HepG2 (cell line): ENCODE data around the gene CDX2. TPM values are rescaled to one million over a fixed set of nuclear protein-coding genes. Genes with fewer than 3 reads are reported as not detected.

ENCODE experiments used
- ATAC-seq: fragments of 200-7000 bp; cut with Tn5 transposase; 3 replicates; pipeline ENCODE4 v1.9.1; 2020; ENCODE audit warnings: mild to moderate bottlenecking, moderate library complexity
- BruUV-seq: library from RNA; stranded (reverse); fragments of 400-500 nt; replicated peaks from 2 replicates; lab custom pipeline; 2021; lab: Mats Ljungman, UMichigan
- CTCF ChIA-PET: fragments of 300-600 bp; formaldehyde crosslinking; extraction: SDS; loops from one replicate; lab custom pipeline; 2021; ENCODE audit warnings: low total read pairs, inconsistent platforms, low intra/inter-chr PET ratio; lab: Yijun Ruan, JAX
- POLR2A ChIA-PET: fragments of 350-600 bp; sonication (Branson Sonifier 250); formaldehyde crosslinking; loops from one replicate; lab custom pipeline; 2020; ENCODE audit warnings: antibody characterized with exemption, inconsistent platforms; lab: Yijun Ruan, JAX
- DNase-seq: peaks from one replicate; pipeline ENCODE4 v3.0.0-alpha.2; 2015; ENCODE audit warnings: low spot score
- FAIRE-seq: peaks from 3 replicates; lab custom pipeline; 2011; peaks lifted over from hg19 to GRCh38; lab: Jason Lieb, UNC
- H2AFZ ChIP-seq: one replicate; pipeline ENCODE4 v1.6.1; 2011; ENCODE audit warnings: low read length, inconsistent platforms
- H3K27ac ChIP-seq: fragments of 300-600 bp; 3 replicates; pipeline ENCODE4 v1.8.0; 2011; ENCODE audit warnings: mixed run types, mild to moderate bottlenecking, mixed read lengths, low read length, inconsistent platforms; ENCODE audit not compliant: insufficient read depth; ENCODE audit errors: extremely low read length
- H3K27me3 ChIP-seq, 2 experiments: fragments of 200-600 bp in 1 of 2; 2 replicates in 1 of 2; 3 replicates in 1 of 2; pipeline versions ENCODE4 v1.6.0 to v1.8.0; 2011; ENCODE audit warnings: low read length in 2 of 2, mild to moderate bottlenecking in 2 of 2, moderate library complexity in 2 of 2, inconsistent platforms in 1 of 2; ENCODE audit not compliant: insufficient read depth in 2 of 2, control insufficient read depth in 1 of 2
- H3K36me3 ChIP-seq, 2 experiments: fragments of 200-600 bp in 1 of 2; replicated peaks in 1 of 2; 2 replicates in 1 of 2; 3 replicates in 1 of 2; pipeline versions ENCODE4 v1.5.1 to v1.8.0; 2011; ENCODE audit warnings: low read length in 2 of 2, inconsistent platforms in 1 of 2; ENCODE audit not compliant: insufficient read depth in 2 of 2, control insufficient read depth in 1 of 2
- H3K4me1 ChIP-seq: 2 replicates; pipeline ENCODE4 v1.5.1; 2012; ENCODE audit warnings: low read length, inconsistent platforms; ENCODE audit not compliant: insufficient read depth
- H3K4me2 ChIP-seq: 2 replicates; pipeline ENCODE4 v1.6.0; 2011; ENCODE audit warnings: low read depth, low read length, inconsistent platforms
- H3K4me3 ChIP-seq, 3 experiments: fragments of 200-600 bp in 1 of 3; sonication (generic), shearing (Covaris generic) in 1 of 3; replicated peaks in 1 of 3; 2 replicates each; pipeline ENCODE4 v1.5.1; 2011 to 2016; ENCODE audit warnings: low read length in 3 of 3, inconsistent platforms in 2 of 3, low read depth in 2 of 3, mild to moderate bottlenecking in 2 of 3, control low read depth in 1 of 3, mixed read lengths in 1 of 3; ENCODE audit not compliant: insufficient read depth in 1 of 3
- H3K79me2 ChIP-seq: one replicate; pipeline ENCODE4 v1.6.1; 2011; ENCODE audit warnings: low read length, inconsistent platforms; ENCODE audit not compliant: insufficient read depth
- H3K9ac ChIP-seq: 2 replicates; pipeline ENCODE4 v1.6.0; 2011; ENCODE audit warnings: mild to moderate bottlenecking, low read depth, low read length, inconsistent platforms; ENCODE audit not compliant: insufficient read depth
- H3K9me3 ChIP-seq: 2 replicates; pipeline ENCODE4 v1.5.1; 2012; ENCODE audit warnings: mild to moderate bottlenecking, low read length
- H4K20me1 ChIP-seq: 2 replicates; pipeline ENCODE4 v1.6.0; 2011; ENCODE audit warnings: inconsistent platforms, mild to moderate bottlenecking, low read length, moderate library complexity; ENCODE audit not compliant: insufficient read depth
- ATF7-NPFF ChIP-seq: sonication (generic); formaldehyde crosslinking; IDR thresholded peaks from 2 replicates; pipeline ENCODE4 v1.8.1; 2023; ENCODE audit warnings: mild to moderate bottlenecking, low read depth, missing genetic modification reagents, moderate library complexity
- MEIS1 ChIP-seq: sonication (generic); formaldehyde crosslinking; IDR thresholded peaks from 2 replicates; pipeline ENCODE4 v1.9.0; 2021; ENCODE audit warnings: mild to moderate bottlenecking, missing genetic modification reagents, moderate library complexity, borderline replicate concordance
- SNRNP70 ChIP-seq: fragments of 200-400 bp; formaldehyde crosslinking; IDR thresholded peaks from 2 replicates; pipeline ENCODE4 v1.6.1; 2017; ENCODE audit warnings: mild to moderate bottlenecking, low read depth, low read length, moderate library complexity
- SP140L ChIP-seq: sonication (generic); formaldehyde crosslinking; IDR thresholded peaks from 2 replicates; pipeline ENCODE4 v1.4.0; 2020; ENCODE audit warnings: missing genetic modification reagents, borderline replicate concordance
- TBL1XR1 ChIP-seq: fragments of 150-350 bp; IDR thresholded peaks from 2 replicates; pipeline ENCODE4 v1.6.1; 2014; ENCODE audit warnings: borderline replicate concordance, low read length; ENCODE audit not compliant: partially characterized antibody
- ZMYM4 ChIP-seq: sonication (generic); formaldehyde crosslinking; IDR thresholded peaks from 2 replicates; pipeline ENCODE4 v1.8.1; 2023; ENCODE audit warnings: mild to moderate bottlenecking, missing genetic modification reagents
- ZNF124 ChIP-seq: sonication (generic); formaldehyde crosslinking; IDR thresholded peaks from 2 replicates; pipeline ENCODE4 v1.4.0; 2020; ENCODE audit warnings: missing genetic modification reagents
- ZNF34 ChIP-seq: sonication (generic); formaldehyde crosslinking; IDR thresholded peaks from 2 replicates; pipeline ENCODE4 v1.4.0; 2020; ENCODE audit warnings: mild to moderate bottlenecking, missing genetic modification reagents, borderline replicate concordance
- ZNF382 ChIP-seq: sonication (generic); formaldehyde crosslinking; IDR thresholded peaks from 2 replicates; pipeline ENCODE4 v1.5.0; 2020; ENCODE audit warnings: missing genetic modification reagents, mild to moderate bottlenecking, borderline replicate concordance
- ZNF552 ChIP-seq: sonication (generic); formaldehyde crosslinking; IDR thresholded peaks from 2 replicates; pipeline ENCODE4 v1.9.0; 2022; ENCODE audit warnings: missing genetic modification reagents, mild to moderate bottlenecking, borderline replicate concordance
- ZNF572 ChIP-seq: sonication (generic); formaldehyde crosslinking; IDR thresholded peaks from 2 replicates; pipeline ENCODE4 v1.5.1; 2020; ENCODE audit warnings: mild to moderate bottlenecking, missing genetic modification reagents
- ZNF616 ChIP-seq: sonication (generic); formaldehyde crosslinking; IDR thresholded peaks from 2 replicates; pipeline ENCODE4 v1.5.0; 2020; ENCODE audit warnings: low read depth, mild to moderate bottlenecking, missing genetic modification reagents
- ZNF720 ChIP-seq: sonication (generic); formaldehyde crosslinking; IDR thresholded peaks from 2 replicates; pipeline ENCODE4 v1.4.0; 2020; ENCODE audit warnings: missing genetic modification reagents
- ZNF737 ChIP-seq: sonication (generic); formaldehyde crosslinking; IDR thresholded peaks from 2 replicates; pipeline ENCODE4 v1.5.0; 2020; ENCODE audit warnings: missing genetic modification reagents, mild to moderate bottlenecking, borderline replicate concordance
- WGBS: methylation state at CpG from one replicate; pipeline ENCODE4 v1.1.6; 2017; ENCODE audit warnings: low lambda C conversion rate; 5-methylcytosine and 5-hydroxymethylcytosine counted together
- in situ Hi-C: cut with HindIII; loops from 2 replicates; pipeline ENCODE4 v1.10.0; 2017; ENCODE audit warnings: low pct_unique_long_range_greater_than_20kb; ENCODE audit not compliant: extremely low pct_ligation_motif_present
- intact Hi-C: fragments of 100-400 bp; cut with micrococcal nuclease; formaldehyde crosslinking; loops from one replicate; pipeline ENCODE4 v1.10.0; 2022; ENCODE audit not compliant: unreplicated experiment
- polyA plus RNA-seq, 8 experiments: library from polyadenylated mRNA; depleted of rRNA in 3 of 8; stranded (reverse) in 7 of 8; unstranded in 1 of 8; fragments of >200 nt; fragmentation: Illumina TruSeq in 4 of 8; extraction: Trizol in 4 of 8; gene quantifications; 2 replicates each; pipeline versions ENCODE4 v1.2.1 to v1.2.3, GENCODE V29; 2011 to 2016; ENCODE audit warnings: low read depth in 4 of 8, missing spikeins in 1 of 8, mixed read lengths in 1 of 8; ENCODE audit not compliant: insufficient read depth in 1 of 8
- total RNA-seq, 5 experiments: library from RNA; depleted of rRNA; stranded (reverse); fragments of >200 nt; fragmentation: Illumina TruSeq; extraction: Trizol; gene quantifications; 2 replicates each; pipeline ENCODE4 v1.2.3, GENCODE V29; 2016; ENCODE audit warnings: low read depth in 1 of 5

CDX2 gene
- total and polyA plus RNA-seq, 2 of the 13 experiments (the other 11 are each of a cell fraction or from before 2014, with no cell fraction given): 0.04 TPM; not detected in 1

GRCh38 chr13:27969082-27969865 is at the start of gene CDX2 (continued):
- TF ChIP-seq ZNF720 (CRISPR knock-in tag) (no peak), TBL1XR1 (no peak), ATF7-NPFF (CRISPR knock-in tag) (no peak), ZNF552 (CRISPR knock-in tag) (no peak)

GRCh38 chr13:28014301-28014700 is 45.2 kb upstream of the CDX2 start:
- in situ Hi-C loops (no loop called here), intact Hi-C loops (no loop called here)
- Histone ChIP-seq H3K4me2 (no peak overlapping the region), H3K36me3 (no peaks in the 10 kb centered on the region), H3K79me2 (no peaks in the 10 kb centered on the region), H3K9ac (no peak overlapping the region), H3K27ac (no peak overlapping the region), H4K20me1 (no peaks in the 10 kb centered on the region), H3K27me3 (no peaks in the 10 kb centered on the region), H3K9me3 (no peaks in the 10 kb centered on the region), H3K4me3 (no peak overlapping the region), H2AFZ (no peak overlapping the region), H3K4me1 (0 out of 2 replicates have a peak, but pooled peaks cover 8% of the 10 kb centered on the region)
- FAIRE-seq (no peak), ATAC-seq (no peak), DNase-seq (no peak)
- TF ChIP-seq ZMYM4 (CRISPR knock-in tag) (no peak), ZNF34 (CRISPR knock-in tag) (no peak), SNRNP70 (no peak), ZNF572 (no peak), ZNF737 (no peak), MEIS1 (CRISPR knock-in tag) (no peak), SP140L (CRISPR knock-in tag) (no peak), ZNF382 (CRISPR knock-in tag) (no peak), ZNF124 (CRISPR knock-in tag) (no peak), ZNF616 (CRISPR knock-in tag) (no peak)
- POLR2A ChIA-PET: no interaction called here
- CTCF ChIA-PET: no interaction called here
- 27% methylated on average over 3 of the region's 3 CpGs for WGBS
- BruUV-seq: no TSS peak
